D721Med (cell line): ENCODE results near the gene TTC7B.

ENCODE experiments used
- DNase-seq: peaks from one replicate; pipeline ENCODE4 v3.0.0; 2011; ENCODE audit warnings: low spot score; ENCODE audit not compliant: insufficient read length
- FAIRE-seq: peaks from 2 replicates; lab custom pipeline; 2011; peaks lifted over from hg19 to GRCh38; lab: Jason Lieb, UNC
- TF ChIP-seq, protein P1 (sequence below): IDR thresholded peaks from 2 replicates; pipeline ENCODE4 v1.5.1; 2012; ENCODE audit warnings: mild to moderate bottlenecking, control low read depth; ENCODE audit not compliant: insufficient read depth; ENCODE audit errors: missing control alignments

Gene TTC7B

DNA sequence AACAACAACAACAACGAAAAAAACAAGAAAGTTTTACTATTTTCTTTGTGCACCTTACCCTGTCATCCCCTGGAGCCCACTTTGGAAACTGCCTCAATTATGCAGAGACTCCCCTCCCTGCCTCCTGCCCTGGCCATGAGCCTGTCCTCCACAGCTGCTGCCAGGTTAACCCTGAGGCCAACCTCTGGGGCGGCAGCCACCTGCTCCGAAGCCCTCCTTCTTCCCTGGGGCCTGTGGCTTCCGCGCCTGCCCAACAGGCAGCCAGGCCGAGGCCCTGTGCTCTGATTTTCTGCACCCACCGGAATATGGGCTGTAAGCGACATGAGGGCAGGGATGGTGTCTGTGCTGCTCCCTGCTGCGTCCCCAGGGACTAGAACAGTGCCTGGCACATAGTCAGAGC lies 236.4 kb downstream of the TTC7B start:
- DNase-seq: no peak
- TF ChIP-seq, protein P1, sequence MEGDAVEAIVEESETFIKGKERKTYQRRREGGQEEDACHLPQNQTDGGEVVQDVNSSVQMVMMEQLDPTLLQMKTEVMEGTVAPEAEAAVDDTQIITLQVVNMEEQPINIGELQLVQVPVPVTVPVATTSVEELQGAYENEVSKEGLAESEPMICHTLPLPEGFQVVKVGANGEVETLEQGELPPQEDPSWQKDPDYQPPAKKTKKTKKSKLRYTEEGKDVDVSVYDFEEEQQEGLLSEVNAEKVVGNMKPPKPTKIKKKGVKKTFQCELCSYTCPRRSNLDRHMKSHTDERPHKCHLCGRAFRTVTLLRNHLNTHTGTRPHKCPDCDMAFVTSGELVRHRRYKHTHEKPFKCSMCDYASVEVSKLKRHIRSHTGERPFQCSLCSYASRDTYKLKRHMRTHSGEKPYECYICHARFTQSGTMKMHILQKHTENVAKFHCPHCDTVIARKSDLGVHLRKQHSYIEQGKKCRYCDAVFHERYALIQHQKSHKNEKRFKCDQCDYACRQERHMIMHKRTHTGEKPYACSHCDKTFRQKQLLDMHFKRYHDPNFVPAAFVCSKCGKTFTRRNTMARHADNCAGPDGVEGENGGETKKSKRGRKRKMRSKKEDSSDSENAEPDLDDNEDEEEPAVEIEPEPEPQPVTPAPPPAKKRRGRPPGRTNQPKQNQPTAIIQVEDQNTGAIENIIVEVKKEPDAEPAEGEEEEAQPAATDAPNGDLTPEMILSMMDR: no peak
- FAIRE-seq: no peak

DNA sequence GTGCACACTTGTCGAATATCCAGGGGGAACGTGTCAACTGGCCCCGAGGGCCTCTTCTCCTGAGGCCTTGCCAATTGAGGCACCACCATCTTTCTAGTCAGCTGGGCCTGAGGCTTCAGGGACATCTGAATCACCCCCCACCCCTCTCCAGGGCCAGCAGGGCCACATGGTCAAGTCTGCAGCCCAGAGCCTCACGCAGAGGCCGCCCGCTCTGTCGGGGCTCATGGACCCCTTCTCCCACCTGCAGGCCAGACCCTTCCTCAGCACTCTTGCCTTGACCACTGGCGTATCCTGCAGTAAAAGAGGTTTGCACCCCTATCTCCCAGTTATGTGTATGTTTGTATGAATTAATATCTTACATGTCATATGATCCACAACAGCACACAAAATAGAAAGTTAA lies 237.1 kb downstream of the TTC7B start:
- DNase-seq: no peak
- TF ChIP-seq, protein P1: no peak
- FAIRE-seq: no peak

DNA sequence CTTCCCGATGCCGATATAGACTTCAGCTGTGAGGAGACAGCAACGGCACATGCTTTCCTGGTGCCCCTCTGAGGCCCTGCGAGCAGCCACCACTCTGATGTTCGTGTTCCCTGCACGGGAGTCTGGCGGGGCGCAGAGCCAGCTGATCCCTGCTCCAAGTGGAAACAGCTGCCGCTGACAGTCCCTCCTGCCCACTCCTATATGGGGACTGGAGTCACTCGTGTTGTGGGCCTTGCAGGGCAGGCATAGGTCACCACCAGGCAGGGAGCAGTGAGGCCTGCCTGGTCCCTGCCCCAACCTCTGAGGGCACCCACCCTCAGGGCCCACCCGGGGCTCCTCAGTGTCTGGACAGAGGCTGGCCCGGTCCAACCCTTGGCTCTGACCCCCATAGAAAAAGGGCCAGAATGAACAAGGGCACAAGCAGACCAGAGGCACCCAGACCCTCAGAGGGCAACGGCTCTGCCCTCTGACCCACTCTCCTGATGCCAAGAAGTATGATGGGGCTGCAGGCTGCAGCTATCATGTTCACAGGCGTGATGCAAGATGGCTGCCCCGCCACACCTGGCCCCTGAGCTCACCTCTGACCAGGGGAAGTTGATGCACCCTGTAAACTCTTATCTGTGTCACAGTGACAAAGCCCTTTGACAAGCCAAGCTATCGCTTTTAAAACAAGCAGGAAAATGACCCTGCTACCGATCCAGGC lies 237.8 kb downstream of the TTC7B start:
- TF ChIP-seq, protein P1: no peak
- no peak for FAIRE-seq
- DNase-seq: no peak

DNA sequence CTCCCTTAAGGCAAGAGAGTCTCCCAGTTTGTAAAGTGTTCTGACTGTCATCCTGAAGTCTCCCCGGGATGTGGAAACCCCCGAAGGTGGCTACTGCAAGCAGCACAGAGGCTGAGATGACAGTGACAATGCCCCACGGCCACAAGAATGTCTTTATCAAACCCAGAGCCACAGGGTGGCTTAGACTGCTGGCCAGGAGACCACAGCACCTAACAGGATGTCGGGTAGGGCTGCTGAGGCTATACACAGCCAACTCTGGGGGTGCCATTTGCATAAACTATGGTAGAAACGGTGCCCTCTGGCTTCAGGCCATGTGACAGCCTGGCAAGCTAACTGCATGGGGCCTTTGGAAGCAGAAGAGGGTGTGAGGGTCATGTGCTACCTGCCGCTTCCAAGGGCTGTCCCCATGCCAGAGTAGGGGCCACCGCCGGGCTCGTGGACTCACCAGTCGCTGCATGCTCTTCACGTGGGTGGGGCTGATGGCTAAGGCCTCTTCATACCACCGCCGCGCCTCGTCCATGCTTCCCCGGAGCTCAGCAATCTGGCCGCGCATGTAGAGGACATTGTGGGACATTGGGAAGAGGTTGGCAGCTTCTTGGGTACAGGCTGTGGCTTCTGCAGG lies 238.5 kb downstream of the TTC7B start:
- DNase-seq (no peak), FAIRE-seq (no peak)

DNA sequence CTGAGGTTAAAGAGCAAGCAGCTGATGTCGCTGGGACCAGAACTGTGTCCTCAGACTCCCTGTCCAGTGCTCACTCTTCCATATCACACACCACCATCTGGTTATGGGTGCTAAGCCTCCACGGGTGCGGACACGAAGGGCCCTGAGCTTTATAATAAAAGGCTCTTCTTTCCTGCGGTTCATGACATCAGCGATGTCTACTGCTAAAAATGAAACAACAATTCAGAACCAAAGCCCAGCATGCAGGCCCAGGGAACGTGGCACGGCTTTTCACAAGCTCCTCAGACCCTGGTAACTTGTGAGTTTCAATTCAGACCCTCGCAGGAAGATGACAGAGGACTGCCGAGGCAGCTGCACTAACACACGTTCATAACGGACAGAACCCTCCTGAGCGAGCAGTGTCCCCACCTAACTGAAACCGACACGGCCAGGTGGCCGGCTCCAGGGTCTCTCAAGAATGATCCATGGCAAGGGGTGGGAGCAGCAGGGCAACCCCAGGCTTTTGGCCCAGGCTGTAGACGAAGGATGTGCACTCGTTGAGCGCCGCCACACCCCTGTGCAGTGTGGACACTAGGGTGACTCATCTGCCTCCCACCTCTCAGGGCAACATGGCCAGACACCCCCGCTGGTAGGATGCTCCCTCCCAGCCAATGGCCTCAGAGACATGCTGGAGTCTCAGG lies 239.1 kb downstream of the TTC7B start:
- TF ChIP-seq, protein P1: no peak
- FAIRE-seq (no peak), DNase-seq (no peak)

More for the DNA sequence above, 238.5 kb downstream of the TTC7B start:
- TF ChIP-seq, protein P1: no peak

DNA sequence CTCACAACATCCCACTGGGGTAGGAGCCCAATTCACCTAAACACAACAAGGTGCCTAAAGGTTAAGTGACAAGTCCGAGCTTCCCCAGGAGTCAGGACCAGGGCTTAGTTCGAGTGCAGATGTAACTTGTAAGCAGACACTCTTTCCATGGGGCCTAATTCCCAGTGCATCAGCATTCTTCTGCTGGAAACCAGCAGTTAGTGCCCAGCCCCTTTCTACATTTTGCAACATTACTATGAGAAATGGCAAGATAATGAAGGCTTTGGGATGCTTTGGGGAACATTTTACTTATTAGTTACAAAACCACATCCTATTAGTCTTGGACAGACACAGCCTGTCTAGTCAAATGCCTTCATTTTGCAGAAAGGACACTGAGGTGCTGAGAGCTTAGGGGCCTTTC lies 239.6 kb downstream of the TTC7B start:
- FAIRE-seq (no peak), DNase-seq (no peak)
- TF ChIP-seq, protein P1: no peak
